HG02943 (cell line): Measurements from ENCODE around the gene C11orf68.
A peak's percentile ranks its signal among the peaks of the same experiment; 100 is the strongest.

ENCODE experiments used
- ATAC-seq: cut with Tn5 transposase; IDR thresholded peaks from one replicate; pipeline ENCODE4 v1.9.1; 2021; ENCODE audit warnings: mild to moderate bottlenecking, low read depth, moderate library complexity; ENCODE audit not compliant: unreplicated experiment

Gene C11orf68

DNA sequence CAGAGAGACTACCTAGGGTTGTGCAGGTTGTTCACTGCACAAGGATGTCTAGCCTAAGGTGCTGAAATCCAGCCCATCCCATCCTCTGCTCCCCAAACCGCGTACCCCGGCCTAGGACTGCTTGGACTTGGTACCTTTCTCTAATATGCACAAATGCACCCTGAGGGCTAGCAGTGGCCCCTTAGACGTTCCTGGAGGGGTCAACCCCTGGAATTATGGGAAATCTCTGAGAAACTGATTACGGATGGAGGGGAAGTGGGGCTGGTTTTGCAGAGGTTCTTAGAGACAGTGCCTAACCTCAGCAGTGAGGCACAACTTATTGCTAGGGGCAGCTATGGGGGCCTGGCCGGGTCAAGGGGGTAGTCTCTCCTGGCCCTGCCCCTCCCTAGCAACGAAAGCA is 2.5 kb downstream of the C11orf68 start:
- no peak for ATAC-seq

DNA sequence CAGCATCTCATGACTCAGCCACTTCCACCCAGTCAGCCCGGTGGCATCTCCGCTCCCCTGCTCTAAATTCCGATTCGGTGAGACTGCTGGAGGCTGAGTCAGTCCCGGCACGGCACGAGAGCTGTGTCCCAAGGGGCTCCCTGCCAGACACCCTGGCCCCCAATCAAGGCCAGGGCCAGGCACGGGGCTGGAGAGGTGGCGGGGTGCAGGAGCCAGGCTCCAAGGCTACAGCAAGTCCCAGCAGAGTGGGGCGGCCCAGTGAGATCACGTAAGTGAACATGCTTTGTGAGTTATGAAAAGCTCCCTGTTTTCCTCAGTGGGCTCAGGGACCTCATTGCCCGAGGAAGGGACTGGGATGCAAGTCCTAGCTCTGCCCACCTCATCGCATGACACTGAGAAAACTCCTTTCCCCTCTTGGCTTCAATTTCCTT is 3.0 kb downstream of the C11orf68 start:
- no peak for ATAC-seq

DNA sequence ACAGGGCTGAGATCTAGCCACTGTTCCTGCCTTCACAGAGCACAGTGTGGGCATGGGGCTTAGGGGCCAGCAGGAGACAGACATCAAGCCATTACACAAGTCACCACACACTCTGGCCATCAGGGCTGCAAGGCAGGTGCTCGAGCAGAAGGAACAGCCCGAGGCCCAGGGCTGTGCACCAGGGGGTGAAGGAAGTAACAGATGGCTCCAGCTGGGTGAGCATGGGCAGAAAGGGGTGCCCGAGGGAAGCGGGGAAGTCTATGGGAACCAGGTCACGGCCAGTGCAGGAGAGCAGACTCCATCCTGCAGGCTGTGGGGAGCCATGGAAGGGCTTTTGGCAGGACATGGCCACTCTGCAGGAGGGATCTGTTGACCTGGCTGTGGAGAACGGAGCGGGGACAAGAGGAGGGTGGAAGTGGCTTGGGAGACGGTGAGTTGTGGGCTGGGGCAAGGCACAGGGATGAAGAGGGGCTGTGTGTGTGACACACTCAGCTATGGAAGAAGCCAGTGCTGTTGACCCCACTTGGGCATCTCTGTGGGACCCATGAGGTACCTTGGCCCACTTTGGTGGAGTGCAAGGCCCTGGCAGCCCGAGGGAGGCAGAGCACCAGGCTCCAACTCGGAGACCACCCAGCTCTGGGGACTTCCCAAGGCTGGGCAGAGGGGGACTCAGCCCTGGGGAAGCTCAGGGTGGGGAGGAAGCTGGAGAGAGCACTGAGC is 3.6 kb downstream of the C11orf68 start:
- ATAC-seq: no peak

DNA sequence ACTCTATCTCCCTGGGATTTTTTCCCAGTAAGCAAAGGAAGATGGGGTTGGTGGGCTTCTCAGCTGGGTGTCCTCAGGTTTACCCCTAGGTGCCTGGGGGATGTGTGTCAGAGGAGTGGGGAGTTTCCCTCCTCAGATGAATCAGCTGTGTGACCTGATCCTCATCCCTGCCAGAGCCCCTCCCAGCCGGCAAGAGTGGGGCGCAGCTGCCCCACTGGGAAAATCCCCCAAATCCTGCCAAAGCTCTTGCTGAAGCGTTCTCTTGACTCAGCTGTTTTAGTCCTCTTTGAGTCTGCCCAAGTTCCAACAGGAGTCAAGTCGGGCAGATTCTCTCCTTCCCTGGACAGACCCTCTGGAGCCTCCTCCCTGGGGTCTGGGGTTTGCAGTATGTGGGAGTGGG is 6.0 kb downstream of the C11orf68 start:
- no peak for ATAC-seq

DNA sequence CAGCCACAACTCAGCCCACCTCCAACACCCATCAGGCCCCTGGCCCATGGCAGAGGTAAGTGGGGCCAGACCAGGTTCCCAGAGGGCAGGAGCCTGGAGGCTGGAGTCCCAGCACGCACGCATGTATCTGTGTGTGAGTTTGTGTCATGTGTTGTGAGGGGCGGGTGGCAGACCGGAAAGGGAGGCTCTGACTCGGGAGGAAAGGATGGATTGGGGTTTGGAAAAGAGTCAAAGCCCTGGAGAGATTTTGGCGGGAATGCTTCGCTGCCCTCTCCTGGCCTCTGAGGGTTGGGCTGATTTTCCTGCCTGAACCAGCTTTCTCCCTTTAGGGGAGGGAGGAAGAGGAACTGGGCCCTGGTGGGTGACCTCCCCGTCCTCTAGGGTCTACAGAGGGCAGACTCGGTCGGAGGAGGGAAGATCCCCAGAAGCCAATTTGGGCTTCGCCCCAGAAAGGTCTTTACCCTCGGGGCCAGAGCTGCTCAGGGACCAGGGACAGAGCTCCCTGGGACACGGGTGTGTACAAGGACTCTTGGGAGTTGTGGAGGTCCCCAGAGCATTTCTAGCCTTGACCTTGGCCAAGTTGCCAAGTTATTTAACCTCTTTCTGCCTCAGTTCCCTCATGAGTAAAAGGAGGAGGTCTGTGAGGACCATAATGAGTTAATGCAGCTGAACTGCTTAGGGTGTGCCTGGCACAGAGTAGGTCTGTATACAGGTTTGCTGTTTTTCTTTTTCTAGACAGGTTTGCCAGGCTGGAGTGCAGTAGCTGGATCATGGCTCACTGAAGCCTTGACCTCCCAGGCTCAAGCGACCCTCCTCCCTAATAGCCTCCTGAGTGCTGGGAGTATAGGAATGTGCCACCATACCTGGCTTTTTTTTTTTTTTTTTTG is 6.9 kb downstream of the C11orf68 start:
- ATAC-seq: no peak

DNA sequence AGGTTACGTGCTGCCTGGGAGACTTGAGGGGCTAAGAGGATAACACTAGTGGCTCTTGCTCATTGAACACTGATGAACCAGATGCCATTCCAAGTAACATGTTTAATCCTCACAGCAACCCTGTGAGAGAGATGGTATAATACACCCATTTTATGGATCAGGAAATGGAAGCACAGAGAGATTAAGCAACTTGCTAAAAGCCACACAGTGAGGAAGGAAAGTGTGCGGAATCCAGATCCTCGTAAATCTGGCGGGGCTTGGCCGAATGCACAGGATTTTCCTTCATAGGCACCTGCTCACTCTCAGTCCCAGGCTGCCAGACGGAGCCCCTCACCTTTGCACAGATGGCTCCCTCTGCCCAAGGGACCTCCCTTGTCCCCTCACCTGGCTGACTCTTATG is 11.0 kb downstream of the C11orf68 start:
- ATAC-seq: no peak

DNA sequence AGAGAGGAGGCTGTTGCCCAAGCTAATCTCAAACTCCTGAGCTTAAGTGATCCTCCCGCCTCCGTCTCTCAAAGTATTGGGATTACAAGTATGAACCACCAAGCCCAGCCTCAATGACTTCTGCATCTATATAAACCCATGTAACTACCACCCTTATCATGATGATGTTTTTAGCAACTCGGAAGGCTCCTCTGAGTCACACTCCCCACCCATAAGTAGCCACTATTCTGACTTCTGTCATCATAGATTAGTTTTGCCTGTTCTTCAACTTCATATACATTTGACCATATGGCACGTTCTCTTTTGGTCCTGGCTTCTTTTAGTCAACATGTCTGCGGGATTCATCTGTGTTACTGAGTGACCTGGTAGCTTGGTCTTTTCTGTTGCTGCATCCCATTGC is 12.3 kb downstream of the C11orf68 start:
- no peak for ATAC-seq

DNA sequence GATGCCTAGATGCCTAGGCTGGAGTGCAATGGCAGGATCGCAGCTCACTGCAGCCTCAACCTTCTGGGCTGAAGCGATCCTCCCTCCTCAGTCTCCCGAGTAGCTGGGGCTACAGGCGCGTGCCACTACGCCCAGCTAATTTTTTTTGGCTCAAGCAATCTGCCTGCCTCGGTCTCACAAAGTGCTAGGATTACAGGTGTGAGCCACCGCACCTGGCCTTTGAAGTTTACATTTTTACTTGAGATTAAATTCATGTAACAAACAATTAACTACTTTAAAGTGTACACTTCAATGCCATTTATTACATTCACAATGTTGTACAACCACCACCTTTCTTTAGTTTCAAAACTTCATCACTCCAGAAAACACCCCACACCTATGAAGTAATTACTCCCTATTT is 15.1 kb downstream of the C11orf68 start:
- ATAC-seq: no peak

DNA sequence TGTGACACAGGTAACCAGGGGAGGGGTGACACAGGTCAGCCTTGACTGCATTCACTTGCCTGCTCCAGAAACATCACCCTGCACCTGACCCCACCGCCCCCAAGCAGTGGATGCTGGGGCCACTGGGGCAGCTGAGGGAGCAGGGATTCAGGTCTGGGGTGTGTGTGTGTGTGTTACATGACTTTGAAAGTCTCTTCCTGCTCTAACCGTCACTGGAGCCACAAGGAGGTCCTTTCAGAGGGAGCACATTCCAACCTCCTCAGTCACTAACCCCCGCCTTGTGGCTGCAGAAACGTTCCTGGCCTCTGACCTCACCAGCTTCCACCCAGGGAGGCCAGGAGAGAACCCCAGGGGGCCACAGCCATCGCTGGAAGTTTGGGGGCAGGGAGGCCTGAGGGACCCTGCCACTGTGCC is 15.8 kb downstream of the C11orf68 start:
- no peak for ATAC-seq

DNA sequence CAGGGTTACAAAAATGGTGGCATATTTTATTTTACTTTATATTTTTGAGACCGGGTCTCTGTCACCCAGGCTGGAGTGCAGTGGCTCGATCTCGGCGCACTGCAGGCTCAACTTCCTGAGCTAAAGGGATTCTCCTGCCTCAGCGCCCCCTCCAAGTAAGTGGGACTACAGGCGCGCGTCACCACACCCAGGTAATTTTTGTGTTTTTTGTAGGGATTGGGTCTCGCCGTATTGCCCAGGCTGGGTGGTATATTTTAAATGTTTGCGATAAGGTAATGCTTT is 18.0 kb downstream of the C11orf68 start:
- ATAC-seq: no peak

DNA sequence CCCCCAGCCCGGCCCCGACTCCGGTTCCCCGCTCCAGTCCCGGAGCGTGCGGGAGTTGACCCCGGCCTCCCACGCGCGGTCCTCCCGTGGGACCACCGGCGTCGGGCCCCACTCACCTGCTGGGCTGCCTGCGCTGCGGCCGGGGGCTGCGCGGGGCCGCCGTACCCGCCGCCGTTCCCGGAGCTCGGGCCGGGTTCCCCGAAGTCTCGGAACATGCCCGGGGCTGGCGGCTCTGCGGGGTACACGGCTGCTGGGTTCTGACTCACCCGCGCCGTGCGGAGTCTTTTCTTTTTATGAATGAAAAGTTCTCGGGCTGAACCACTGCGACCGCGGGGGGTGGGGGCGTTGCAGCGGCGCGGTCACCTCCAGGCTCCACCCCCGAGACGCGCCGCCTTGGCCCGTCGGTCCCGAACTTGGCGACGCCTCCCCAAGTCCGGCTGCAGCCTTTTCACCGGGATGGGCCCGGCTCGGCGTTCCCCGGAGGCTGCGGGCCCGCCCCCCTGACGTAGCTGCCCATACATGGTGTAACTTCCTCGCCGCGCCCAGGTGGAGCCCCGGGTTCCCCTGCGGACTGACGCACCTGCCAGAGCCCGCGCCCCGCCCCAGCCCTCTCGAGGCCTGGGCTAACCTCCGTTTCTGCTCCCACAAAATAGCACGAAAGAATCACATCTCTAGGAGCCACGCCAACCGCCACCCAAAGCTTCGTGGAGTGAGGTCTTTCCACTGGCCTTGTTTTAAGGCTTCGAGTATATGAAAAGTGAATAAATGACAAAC is 18.6 kb downstream of the C11orf68 start, which contains the start of gene FOSL1:
TSS of gene FOSL1 (minus strand) at position 264 of the 774 bp plus-strand sequence. CDS start at position 215, 49 bp downstream.
- ATAC-seq: peak; percentile 57

DNA sequence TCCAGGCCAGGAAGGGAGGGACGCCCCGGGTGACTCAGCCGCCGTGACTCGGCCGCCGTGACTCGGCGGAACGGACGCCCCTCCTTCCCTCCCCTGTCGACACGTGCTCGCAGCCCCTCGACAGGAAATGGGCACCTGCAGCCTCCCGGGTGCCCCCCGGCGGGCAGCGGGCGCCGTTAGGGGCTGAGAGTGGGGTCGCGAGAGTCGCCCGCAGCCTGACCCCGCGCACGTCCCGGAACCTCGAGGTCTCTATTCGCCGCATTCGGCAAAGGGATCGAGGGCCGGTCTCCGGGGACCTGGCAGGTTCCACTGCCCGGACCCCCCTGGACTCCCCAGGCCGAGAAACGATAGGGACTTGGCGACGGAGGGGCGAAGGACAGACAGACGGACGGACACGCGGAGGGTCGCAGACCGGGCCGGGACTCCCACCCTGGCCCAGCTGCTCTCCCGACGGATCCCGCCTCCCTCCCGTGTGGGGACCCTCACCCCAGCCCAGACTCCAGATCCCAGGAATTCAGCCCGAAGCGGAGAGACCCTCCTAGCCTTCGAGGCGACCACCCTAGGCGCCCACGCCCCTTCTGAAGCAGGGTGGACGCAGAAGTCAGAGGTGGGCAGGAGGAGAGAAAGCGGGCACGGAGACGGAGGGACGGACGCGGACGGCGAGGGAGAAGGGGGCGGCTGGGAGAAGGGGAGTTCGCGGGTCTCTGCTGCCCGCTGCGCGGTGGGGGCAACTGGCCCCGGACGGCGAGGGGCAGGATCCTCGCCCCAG is 19.3 kb downstream of the C11orf68 start:
- no peak for ATAC-seq

DNA sequence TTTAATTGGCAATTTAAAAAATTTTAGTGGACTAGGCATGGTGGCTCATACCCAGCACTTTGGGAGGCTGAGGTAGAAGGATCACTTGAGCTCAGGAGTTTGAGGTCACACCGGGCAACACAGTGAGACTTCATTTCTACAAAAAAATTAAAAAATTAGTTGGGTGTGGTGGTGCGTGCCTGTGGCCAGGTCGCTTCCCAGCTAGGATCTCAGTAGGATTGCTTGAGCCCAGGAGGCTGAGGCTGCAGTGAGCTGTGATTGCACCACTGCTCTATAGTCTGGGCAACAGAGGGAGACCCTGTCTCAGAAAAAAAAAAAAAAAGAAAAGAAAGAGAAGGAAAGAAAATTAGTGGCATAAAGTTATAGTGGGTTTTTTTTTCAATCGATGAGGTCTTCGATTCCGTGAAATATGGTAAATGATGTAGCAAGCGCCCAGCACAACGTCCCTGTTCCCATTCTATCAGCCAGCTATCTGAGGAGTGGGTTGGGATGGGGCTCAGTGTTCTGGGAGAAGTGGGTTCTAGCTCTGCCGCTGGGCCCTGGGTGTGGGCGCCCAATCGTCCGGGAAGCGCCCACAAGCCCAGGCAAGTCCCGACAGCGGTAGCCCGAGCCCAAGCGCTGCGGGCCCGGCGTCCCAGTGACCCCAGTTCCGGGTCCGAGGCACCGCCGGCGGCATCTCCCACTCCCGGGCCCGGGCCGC is 20.1 kb downstream of the C11orf68 start:
- no peak for ATAC-seq

DNA sequence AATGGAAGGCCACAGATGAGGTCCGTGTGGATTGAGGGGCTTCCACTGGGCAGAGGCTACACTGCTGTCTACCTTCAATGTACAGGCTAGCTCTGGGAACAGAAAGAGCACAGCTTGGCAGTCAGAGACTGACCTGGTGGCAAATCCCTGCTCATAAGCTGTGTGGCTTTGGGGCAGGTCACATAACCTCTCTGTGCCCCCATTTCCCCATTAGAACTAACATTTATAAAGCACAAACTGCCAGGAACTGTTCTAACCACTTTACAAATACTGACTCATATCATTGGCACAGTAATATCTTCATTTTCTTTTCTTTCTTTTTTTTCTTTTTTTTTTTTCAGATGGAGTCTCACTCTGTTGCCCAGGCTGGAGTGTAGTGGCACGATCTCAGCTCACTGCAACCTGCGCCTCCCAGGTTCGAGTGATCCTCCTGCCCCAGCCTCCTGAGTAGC is 21.8 kb downstream of the C11orf68 start:
- ATAC-seq: no peak

DNA sequence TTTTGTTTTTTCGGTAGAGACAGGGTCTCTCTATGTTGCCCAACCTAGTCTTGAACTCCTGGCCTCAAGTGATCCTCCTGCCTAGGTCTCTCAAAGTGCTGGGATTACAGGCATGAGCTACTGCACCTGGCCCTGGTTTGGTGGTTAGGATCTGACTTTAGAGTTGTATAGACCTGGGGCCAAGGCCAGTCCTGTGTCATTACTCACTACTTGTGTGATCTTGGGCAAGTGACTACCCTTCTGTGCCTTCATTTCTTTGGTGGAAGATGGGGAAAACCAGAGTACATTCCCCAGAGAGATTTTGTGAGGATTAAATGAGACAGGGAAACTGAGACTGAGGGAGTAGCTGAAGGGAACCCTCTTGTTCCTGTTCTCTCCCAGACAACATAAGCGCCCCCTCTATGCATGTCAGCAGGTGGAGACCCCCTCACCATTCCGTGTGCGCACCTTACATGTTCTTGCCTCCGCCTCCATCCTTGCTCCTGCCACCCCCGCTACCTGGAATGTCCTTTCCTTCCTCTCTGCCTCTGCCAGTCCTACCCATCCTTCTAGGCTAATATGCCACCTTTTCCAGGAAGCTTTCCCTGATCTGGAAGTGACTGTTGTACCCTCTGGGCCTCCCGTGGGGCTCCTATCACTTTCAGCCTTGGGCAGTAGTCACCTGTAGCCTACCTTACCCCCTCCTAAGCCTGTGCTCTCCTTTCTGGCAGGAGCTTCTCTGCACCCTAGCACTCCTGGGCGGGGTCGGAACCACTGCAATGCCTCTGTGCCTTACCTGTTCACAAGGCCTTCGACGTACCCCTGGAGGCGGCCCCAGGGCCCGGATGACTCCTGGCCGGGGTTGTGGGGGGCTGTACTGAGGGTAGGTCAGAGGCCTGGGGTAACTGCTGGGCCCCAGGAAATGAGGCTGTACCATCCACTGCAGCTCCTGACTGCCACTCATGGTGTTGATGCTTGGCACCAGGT is 22.5 kb downstream of the C11orf68 start:
- no peak for ATAC-seq

DNA sequence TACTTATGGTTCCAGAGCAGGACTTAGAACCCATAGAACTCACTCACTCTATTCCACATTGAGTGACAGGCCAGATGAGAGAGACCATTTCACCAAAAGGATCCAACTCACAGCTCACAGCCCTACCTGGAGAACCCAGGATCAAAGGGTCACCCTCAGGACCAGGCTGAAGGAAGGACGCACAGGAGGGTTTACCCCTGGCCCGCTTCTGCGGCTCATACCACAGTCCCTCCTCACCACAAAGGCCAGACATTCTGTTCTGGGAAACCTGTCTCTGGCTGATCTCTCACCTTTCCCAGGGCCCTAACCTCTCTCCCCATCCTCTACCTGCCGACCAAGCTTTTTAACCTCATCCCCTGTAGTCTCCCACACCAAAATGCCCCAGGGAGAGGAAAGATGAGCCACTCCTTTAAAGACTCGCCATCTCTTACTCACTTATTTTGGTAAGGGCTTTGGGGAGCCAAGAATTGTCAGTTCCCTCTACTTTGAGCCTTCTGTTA is 23.3 kb downstream of the C11orf68 start:
- ATAC-seq: no peak

DNA sequence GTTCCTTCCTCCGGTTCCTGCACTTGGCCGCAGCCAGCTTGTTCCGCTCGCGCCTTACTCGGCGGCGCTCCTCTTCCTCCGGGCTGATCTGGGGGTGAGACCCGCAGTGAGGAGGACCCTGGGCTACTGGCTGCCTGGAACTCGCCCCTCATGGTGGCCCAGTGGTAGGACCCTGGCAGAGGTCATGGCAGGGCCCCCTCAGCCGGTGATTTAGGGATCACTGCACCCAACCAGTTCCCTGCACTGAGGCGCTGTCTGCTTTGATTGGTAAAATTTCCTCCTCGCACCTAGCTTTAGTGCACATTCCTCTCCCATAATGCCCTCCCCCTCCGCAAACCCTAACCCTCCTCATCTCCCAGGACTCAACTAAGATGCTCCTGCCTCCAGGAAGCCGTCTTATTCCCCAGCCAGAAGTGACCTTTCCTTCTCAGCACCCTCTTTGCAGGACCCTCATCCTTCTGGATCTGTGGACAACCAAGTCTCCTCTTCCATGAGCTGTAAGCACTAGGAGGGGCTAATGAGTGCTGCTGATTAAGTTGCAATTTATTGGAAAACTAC is 24.7 kb downstream of the C11orf68 start:
- ATAC-seq: no peak

DNA sequence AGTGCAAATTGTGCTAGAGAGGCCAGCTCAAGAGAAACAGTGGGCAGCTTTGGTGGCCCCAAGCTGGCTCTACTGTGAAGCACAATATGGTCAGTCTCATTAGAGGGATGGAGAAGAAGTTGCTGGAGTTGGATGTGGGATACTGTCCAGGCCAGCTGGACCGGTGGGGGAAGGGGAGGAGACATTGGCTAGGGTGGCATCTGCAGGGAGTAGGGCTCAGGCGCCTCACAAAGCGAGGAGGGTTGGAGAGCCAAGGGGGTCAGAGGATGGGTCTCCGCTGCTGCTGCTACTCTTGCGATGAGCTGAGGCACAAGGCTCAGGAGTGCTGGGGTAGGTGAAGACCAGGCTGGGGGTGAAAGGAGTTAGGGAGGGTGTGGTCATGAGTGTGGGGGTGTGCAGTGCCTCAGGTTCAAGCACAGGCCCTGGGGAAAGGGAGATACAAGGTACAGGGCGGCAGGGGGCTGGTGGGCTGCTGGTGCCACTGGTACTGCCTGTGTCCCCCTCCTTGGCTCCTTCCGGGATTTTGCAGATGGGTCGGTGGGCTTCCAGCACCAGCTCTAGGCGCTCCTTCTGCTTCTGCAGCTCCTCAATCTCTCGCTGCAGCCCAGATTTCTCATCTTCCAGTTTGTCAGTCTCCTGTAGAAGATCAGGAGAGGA is 26.1 kb downstream of the C11orf68 start:
- ATAC-seq: no peak
